GM18505 (cell line): Measurements from ENCODE around the gene PLA2G2D.
"Not testable (repeated sequence)": the region's sequence is repeated elsewhere in the genome, so short reads cannot be mapped to it uniquely, and the experiment has no call there.

Experiments used
- ATAC-seq: cut with Tn5 transposase; IDR thresholded peaks from one replicate; pipeline ENCODE4 v1.9.1; 2021; ENCODE audit not compliant: unreplicated experiment
- POLR2A ChIP-seq: IDR thresholded peaks from 4 replicates; pipeline ENCODE4 v1.6.1; 2011; ENCODE audit warnings: borderline replicate concordance; ENCODE audit not compliant: insufficient read depth, insufficient read length; ENCODE audit errors: extremely low read depth

Gene PLA2G2D

DNA sequence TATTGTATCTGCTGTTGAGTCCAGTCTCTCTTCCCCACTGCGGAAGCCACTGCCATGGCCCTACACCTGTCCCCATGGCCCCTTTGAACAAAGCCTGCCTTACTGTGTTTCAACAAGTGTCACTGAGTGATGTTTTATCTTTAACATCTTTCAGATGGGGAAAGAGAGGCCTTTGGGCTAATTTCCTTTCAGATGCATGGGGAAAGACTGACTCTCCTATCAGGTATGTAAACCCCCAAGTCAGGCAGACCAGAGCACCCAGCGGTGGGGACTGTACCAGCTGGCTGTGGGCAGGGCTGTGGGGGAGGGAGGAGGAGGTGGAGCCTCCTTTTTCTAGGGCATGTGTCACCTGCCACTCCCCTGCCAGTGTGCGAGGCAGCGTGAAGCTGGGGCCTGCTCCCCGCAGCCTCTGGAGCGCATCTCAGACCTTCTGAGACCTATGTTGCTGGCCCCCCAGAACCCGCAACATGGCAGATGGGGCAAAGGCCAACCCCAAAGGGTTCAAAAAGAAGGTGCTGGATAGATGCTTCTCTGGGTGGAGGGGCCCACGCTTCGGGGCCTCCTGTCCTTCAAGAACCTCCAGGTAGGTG is 19.7 kb upstream of the PLA2G2D start, which contains the start of gene PLA2G2F:
Gene PLA2G2F (plus strand): TSS at position 363 of the 590 bp plus-strand sequence. CDS start 105 bp downstream, at position 468.
- no peak for TF ChIP-seq POLR2A

DNA sequence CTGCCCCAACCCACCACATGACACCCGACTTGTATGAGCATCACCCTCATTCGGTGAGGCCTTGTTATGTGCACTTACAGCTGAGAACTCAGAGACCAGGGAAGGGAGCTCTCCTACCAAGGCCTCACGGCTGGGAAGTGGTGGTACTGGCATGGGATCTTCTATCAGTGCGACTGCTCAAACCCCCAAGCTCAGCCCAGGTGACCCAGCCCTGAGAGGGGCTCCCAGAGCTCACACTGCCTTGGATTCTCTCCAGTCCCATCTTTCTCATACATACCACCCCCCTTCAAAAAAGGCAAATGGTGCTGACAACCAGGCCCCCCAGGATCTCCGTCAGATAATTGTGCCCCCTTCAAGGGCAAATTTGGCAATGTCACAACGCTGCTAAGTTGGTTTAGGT is 19.0 kb upstream of the PLA2G2D start:
- no peak for TF ChIP-seq POLR2A
- ATAC-seq, result no peak

More for the DNA sequence above, 19.7 kb upstream of the PLA2G2D start, which contains the start of gene PLA2G2F:
- no peak for ATAC-seq

DNA sequence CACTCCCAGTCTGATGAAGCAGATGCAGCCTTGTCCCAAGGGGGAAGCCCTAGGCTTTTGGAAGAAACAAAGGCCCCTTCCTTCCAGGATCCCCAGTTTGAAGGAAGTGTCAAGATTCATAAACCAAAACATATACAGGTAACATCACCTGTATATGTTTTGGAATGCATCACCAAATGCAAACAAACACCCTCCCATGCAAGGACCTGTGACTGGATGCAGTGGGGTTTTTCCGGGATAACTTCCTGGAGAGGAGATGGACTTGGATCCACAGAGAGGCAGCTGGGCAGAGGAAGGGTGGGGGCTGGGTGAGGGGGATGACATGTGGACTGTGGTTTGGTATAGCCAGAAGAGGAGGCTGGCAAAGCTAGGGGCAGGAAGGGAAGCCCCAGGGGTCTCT is 18.3 kb upstream of the PLA2G2D start:
- TF ChIP-seq POLR2A, result no peak
- ATAC-seq, result no peak

DNA sequence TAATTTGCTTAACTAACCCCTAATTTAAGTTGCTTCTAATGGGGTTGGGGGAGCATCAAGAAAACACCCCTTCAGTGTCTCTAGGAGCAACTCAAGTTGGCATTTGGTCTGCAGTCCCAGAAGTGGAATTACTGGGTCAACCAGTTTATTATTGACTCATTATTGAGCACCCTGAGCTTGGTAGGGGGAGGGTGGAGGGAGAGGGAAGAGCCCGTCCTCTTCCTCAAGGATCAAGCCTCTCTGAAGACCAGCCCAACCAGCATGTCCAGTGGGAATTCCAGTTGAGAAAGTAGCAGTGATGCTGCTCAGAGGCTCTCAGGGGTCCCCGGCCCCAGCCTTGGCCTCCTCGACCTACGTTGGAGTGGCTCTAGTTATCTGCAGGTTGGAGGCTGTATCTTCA is 17.7 kb upstream of the PLA2G2D start:
- ATAC-seq, result no peak
- no peak for TF ChIP-seq POLR2A

DNA sequence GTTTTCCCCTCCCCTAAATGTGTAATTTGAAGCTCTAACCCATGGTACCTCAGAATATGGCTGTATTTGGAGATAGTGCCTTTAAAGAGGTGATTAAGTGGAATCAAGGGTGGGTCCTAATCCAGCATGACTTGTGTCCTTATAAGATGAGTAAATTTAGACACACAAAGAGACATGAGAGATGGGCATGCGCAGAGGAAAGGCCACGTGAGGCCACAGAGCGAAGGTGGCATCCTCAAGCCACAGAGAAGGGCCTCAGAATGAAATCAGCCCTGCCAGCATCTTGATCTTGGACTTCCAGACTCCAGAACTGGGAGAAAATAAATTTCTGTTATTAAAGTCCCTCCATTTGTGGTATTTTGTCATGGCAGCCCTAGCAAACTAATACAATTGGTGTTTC is 16.9 kb upstream of the PLA2G2D start:
- no peak for ATAC-seq

DNA sequence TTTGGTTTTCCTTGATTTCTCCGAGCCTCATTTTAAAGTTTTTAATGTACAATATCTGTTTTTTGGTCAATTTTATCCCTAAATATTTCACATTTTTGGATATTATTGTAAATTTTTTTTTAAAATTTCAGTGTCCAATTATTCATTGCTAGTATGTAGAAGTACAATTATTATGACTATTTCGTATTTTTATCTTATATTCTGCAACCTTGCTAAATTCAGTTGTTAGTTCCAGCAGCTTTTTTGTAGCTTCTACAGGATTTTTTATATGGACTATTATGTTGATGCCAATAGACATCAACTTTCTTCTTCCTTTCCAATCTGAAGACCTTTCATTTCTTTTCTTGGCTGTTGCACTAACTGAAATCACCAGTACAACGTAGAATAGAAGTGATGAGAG is 15.7 kb upstream of the PLA2G2D start:
- no peak for ATAC-seq
- no peak for TF ChIP-seq POLR2A

More for the DNA sequence above, 16.9 kb upstream of the PLA2G2D start:
- no peak for TF ChIP-seq POLR2A

DNA sequence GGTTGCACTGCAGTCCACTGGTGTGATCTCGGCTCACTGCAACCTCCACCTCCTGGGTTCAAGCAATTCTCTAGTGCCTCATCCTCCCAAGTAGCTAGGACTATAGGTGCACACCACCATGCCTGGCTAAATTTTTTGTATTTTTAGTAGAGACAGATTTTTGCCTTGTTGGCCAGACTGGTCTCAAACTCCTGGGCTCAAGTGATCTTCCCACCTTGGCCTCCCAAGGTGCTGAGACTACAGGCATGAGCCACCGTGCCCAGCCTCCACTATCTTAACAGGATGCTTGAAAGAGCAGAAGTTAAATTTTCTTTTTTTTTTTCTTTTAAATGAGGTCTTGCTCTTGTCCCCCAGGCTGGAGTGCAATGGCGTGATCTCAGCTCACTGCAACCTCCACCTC is 11.2 kb upstream of the PLA2G2D start:
- ATAC-seq, result not testable (repeated sequence)

DNA sequence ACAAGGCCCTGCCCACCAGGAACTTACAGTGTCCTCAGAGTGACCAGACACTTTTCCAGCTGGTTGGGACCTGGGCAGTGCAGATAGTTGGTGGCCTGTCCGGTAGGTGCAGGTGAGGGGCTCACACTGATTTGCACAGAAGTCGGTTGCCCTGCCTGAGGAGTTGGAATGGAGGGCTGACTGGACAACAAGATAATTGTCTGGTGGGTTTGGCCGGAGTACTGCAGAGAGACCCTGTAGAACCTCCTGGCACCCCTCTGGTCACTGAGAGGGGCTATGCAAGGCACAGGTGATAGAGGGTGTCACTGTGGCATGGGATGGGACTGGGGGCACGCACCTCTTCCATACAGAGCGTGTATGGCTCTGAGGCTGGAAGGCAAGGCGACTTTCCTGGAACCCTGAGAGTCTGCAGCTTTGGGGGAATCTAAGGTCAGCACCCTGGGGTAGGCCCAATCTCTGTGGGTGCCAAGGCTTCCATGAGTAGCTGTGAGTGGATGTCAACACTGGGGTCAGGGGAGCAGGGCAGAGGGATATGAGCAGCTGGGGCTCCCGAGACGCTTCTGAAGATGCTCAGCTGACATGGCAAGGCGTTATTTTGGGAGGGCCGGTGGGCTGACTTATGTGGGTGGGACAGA is 7.6 kb upstream of the PLA2G2D start:
- no peak for TF ChIP-seq POLR2A
- ATAC-seq, result no peak

DNA sequence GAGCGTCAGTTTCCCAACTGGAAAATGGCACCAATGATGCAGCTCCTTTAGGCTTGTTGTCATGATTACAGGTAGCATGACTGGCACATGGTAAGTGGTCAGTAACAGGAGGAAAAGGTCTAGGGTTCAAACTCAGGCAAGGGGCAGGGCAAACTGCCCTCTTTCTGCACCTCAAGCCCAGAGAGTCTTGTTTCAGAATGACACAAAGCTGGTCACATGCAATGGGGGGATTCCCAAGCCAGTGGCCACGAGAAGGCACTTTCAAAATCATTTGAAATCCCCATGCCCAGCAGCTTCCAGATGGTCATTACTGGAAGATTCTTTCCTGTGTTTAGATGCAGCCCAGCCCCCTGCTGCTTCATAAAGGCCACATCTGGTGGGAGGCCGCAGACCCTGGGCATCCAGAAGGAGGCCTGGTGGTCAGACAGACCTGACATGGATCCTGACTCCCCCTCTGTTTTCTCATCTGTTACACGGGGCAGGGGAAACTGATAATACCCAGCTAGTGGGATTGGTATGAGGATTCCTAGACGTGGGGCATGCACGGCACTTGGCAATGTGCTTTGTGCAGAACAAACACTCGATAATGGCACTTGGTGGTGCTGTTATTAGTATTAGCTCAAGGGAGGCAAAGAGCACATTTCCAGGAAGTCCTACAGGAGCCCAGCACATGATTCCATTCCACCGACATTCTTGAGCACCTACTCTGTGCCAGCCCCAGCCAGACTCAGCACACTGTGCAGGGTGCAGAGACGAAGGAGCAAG is 6.9 kb upstream of the PLA2G2D start:
- ATAC-seq, result no peak
- no peak for TF ChIP-seq POLR2A

DNA sequence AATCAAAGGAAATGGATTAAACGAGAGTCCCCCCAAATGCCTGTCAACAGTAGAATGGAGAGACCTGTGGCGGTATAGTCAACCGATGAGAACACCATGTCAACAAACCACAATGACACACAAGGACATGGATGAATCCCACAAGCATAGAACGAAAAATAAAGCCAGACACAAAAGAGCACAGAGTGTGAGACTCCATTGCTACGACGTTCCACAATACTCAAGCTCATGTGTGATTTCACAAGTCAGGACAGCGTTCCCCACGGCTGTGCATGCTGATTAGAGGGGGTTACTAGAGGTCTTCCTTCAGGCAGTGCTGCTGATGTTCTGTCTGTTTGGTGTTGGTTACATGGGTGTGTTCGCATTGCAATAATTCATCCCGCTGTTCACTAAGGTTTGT is 5.8 kb upstream of the PLA2G2D start:
- no peak for ATAC-seq
- TF ChIP-seq POLR2A, result no peak

DNA sequence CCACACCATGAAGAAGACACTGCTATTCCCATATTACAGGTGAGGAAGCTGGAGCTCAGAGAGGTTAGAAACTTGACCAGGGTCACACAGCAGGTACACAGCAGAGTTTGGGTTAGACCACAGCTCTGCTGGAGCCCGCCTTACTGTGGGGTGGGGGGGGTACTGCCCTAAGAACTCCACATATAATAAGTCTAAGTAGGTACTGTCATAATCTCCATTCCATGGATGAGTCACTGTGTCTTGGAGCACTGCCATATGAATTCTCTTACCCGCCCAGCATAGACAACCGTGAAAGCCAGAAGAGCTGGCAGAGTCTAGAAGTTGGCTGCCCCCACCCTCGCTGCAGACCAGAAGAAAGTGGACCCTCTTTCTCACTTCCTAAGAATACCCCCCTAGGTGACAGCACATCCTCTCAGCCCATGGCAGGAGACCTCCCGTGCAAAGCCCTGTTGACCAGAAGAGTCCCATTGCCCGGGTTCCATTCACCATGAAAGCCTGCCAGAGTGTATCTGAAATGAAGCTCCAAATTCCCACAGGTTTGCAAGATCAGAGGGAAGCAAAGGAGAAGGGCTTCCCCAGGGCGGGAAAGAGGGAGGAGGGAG is 5.2 kb upstream of the PLA2G2D start:
- TF ChIP-seq POLR2A, result no peak
- no peak for ATAC-seq

DNA sequence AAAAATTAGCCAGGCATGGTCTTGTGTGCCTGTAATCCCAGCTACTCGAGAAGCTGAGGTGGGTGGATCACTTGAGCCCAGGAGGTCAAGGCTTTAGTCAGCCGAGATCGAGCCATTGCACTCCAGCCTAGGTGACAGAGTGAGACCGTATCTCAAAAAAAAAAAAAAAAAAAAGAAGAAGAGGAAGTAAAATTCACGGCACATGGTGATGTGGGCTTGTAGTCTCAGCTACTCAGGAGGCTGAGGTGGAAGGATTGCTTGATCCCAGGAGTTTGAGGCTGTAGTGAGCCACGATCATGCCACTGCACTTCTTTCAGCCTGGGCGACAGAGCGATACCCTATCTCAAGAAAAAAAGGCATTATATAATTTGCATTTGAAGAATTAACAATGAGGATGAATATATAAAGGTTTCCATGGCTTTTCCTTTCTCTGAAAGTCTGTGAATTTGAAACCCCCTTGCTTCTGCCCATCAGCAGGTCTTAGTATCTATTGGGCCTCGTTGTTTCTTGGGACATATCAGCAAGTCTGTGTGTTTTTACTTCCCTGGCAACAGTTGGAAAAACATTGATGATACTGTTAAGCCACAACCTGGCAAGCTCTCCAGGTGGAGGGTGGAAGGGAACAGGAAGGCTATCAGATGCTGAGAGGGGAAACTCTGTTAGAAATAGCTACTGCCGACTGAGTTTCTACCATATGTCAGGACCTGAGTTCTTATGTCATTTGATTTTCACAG is 4.6 kb upstream of the PLA2G2D start:
- no peak for TF ChIP-seq POLR2A
- ATAC-seq, result no peak

DNA sequence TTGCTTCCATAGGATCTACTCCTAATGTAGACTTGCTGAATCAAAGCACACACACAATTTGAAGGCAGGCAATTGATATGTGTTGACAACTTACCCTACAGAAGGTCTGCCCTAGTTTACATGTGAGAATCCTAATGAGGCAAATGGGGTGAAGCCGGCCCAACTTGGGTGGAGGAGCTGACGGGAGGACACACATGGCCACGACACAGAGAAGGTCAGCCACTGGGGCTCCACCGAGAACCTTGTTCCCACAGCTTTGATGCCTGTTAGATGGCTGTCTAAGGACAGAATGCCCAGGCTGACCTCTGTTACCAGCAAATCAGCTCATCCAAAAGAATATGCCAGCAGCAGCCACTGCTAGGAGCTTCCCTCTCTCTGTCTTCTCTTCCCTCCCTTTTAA is 1.5 kb upstream of the PLA2G2D start:
- no peak for TF ChIP-seq POLR2A
- no peak for ATAC-seq

DNA sequence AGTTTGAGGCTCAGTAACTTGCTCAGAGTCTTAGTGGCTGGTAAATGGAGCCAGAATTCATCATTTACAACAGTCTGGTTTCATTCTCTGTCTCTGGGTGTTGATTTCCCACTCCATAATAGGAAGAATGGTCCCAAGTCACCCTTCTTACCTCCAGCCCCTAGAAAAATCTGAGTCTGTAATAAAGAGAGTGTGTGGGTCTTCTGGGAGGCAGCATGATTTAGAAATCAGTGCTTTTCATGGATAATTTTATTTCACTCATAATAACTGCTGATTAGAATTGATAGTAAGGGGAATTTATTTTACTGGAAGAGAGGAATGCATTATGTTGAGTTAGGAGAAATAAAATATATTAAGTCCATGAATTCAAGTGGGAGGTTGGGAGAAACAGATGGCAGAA is 2.1 kb downstream of the PLA2G2D start:
- ATAC-seq, result no peak
- no peak for TF ChIP-seq POLR2A

DNA sequence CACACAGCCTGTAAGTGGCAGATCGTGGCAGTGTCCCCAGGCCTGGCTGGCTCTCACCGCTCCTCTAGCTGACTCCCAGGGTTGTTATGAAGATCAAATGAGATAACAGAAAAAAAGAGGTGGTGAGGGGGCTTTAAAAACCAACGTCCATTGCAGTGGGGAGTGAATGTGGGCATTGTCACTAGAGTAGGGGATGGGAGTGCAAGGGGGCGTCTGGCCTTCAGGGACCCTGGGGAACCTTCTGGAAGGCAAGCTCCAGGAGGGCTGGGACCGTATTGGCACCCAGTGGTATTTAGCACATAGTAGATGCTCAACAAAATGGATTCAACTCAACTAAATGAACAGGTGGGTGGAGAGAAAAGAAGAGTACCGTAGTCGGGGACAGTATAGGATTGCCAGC is 3.4 kb downstream of the PLA2G2D start:
- TF ChIP-seq POLR2A, result no peak
- no peak for ATAC-seq
